BLaER1 (cell line): ENCODE measurements around the gene SLC24A3.

ENCODE experiments used
- H3K27ac ChIP-seq: shearing (Covaris generic); formaldehyde crosslinking; 2 replicates; pipeline ENCODE4 v1.8.1; 2022
- H3K27me3 ChIP-seq: shearing (Covaris generic); formaldehyde crosslinking; 2 replicates; pipeline ENCODE4 v1.8.1; 2022
- H3K36me3 ChIP-seq: shearing (Covaris generic); formaldehyde crosslinking; 2 replicates; pipeline ENCODE4 v1.8.1; 2022
- H3K4me1 ChIP-seq: shearing (Covaris generic); formaldehyde crosslinking; 2 replicates; pipeline ENCODE4 v1.8.1; 2022
- H3K4me2 ChIP-seq: shearing (Covaris generic); formaldehyde crosslinking; 2 replicates; pipeline ENCODE4 v1.8.1; 2022
- H3K4me3 ChIP-seq: shearing (Covaris generic); formaldehyde crosslinking; 2 replicates; pipeline ENCODE4 v1.8.1; 2022
- H3K9ac ChIP-seq: shearing (Covaris generic); formaldehyde crosslinking; 2 replicates; pipeline ENCODE4 v1.8.1; 2022
- H3K9me3 ChIP-seq: shearing (Covaris generic); formaldehyde crosslinking; 2 replicates; pipeline ENCODE4 v1.8.1; 2022
- H4K20me1 ChIP-seq: shearing (Covaris generic); formaldehyde crosslinking; 2 replicates; pipeline ENCODE4 v1.8.1; 2022
- Cebpa-rat ChIP-seq: shearing (Covaris generic); IDR thresholded peaks from 2 replicates; pipeline ENCODE4 v1.8.1; 2022

The SLC24A3 gene

DNA sequence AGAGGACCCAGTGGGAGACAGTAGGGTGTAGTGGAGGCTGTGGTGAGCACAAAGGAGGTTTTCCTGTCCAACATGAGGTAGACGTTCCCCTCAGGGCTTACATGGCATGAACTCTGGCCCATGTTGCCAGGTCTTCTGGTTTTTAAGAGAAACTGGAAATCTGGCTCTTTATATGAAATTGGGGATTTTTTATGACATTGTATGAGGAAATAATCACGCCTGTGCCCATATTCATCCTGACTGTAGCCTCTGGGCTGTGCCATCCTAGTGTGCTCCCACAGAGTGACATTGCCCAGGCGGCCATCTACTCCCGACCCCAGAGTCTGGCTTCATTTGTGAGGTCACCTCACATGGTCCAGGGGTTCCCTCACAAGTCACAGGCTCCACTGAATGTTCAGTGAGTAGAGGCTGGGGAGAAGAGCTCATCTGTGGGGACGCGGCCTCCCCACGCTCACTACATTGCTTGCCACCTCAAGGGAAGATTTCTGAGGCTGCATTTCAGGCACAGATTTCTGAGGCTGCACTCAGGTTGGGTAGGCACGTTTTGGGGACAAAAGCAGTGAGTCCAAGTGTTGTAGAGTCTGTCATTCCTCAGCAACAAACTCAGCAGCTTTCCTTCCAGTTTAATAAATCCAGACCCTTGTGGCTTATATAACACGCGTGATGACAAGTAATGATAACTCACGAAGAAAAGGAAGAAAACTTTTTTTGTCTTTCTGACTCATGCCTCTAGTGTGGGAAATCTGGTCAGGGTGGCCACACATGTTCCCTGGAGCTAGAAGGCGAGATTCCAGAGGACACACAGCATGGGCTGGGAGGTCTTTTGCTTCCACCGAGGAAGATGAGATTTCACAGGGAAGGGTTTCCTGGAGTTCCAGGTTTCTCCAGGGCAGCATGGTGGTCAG is 41.7 kb downstream of the SLC24A3 start:
- Histone ChIP-seq H3K27ac (no peak overlapping the region), H3K9ac (no peak overlapping the region), H3K4me3 (no peak overlapping the region), H3K27me3 (no peaks in the 10 kb centered on the region), H4K20me1 (no peaks in the 10 kb centered on the region), H3K9me3 (no peaks in the 10 kb centered on the region), H3K4me2 (no peak overlapping the region), H3K4me1 (no peaks in the 10 kb centered on the region), H3K36me3 (no peaks in the 10 kb centered on the region)
- TF ChIP-seq Cebpa-rat = no peak

DNA sequence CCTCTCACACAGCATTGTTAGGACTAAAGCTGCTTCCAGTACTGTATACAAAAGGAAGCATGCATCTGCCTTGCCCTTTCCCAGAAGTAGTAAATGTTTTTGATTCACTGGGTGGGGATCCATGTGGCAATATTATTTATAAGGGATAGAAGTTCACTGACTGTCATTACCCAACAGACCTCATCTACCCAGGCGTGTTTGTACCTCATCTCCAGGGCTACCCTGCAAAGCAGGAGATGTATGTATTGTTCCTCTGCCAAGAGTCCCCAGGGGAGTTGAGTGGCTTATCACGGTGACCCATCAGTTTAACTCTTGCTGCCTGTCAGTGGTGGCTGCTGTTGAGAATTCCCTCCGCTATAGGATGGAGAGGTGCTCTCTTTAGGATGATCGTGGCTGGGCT is 42.5 kb downstream of the SLC24A3 start:
- H4K20me1 ChIP-seq = no peaks in the 10 kb centered on the region
- no peaks in the 10 kb centered on the region for H3K27me3 ChIP-seq
- H3K9me3 ChIP-seq = no peaks in the 10 kb centered on the region
- H3K4me3 ChIP-seq = no peak overlapping the region
- no peak overlapping the region for H3K27ac ChIP-seq
- no peak for TF ChIP-seq Cebpa-rat
- H3K4me1 ChIP-seq = no peaks in the 10 kb centered on the region
- no peaks in the 10 kb centered on the region for H3K36me3 ChIP-seq
- no peak overlapping the region for H3K4me2 ChIP-seq
- no peak overlapping the region for H3K9ac ChIP-seq

DNA sequence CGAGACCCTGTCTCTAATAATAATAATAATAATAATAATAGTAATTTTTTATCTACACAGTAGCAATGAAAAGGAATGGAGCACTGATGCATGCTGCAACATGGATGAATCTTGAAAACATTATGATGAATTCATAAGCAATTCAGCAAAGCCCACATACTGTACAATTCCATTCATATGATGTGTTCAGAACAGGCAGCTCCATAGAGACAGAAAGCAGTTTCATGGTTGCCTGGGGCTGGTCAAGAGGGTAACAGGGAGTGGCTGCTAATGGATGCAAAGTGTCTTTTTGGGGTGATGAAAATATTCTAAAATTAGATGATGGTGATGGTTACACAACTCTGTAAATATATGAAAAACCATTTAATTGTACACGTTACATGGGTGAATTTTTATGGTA is 43.6 kb downstream of the SLC24A3 start:
- Histone ChIP-seq H3K9ac (no peak overlapping the region), H3K27ac (no peak overlapping the region), H3K4me2 (no peak overlapping the region), H3K4me3 (no peak overlapping the region), H3K27me3 (no peaks in the 10 kb centered on the region), H3K36me3 (no peaks in the 10 kb centered on the region), H3K9me3 (no peaks in the 10 kb centered on the region), H3K4me1 (no peaks in the 10 kb centered on the region), H4K20me1 (no peaks in the 10 kb centered on the region)
- TF ChIP-seq Cebpa-rat = no peak

DNA sequence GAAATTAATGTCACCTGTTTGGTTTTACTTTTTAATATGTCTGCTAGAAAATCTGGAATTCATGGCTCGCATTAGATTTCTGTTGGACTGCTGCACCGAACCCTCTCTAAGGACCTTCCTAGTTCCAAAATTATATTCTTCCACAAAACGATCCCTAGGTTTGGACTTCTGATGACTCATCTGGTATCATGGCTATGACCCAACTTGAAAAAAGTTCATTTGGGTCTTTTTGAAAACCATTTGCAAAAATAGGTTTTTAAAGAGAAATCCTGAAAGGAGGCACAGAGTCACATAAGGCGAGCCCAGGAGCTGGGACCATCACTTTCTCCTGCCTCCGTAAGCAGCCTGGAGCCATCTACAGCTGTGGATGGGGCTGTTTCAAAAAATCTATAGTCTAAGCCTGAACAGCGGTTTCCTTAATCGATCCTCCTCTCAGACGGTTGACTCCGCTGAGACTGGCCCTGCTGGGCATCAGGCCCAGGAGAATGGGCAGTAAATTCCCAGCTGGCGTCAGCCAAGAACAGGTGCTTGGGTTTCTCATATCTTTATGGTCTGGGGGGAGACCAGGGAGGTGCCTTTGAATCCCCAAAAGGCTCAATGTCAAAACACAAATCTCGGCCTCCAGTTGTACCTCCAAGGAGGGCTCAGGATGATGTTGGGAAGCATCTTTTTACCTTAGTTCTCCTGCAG is 44.6 kb downstream of the SLC24A3 start:
- Histone ChIP-seq H3K27ac (no peak overlapping the region), H3K4me3 (no peak overlapping the region), H4K20me1 (no peaks in the 10 kb centered on the region), H3K9me3 (no peaks in the 10 kb centered on the region), H3K27me3 (no peaks in the 10 kb centered on the region), H3K4me1 (no peaks in the 10 kb centered on the region), H3K9ac (no peak overlapping the region), H3K4me2 (no peak overlapping the region), H3K36me3 (no peaks in the 10 kb centered on the region)
- no peak for TF ChIP-seq Cebpa-rat

DNA sequence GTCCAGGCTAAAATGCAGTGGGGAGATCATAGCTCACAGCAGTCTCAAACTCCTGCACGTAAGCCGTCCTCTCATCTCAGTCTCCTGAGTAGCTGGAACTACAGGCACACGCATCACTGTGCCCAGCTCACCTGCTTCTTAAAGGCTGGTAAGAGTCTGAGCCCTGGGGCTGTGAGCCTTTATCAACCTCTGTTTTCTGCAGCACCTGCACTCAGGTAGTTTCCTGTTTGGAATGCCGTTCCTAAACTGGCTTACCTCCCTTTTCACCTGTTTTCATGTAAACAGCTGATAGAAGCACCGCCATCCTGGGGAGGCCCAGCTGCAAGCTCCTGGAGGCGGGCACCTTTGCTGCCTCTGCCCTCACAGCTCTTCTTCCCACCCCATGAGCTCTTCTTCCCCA is 45.4 kb downstream of the SLC24A3 start:
- H3K4me1 ChIP-seq = no peaks in the 10 kb centered on the region
- H3K9me3 ChIP-seq = no peaks in the 10 kb centered on the region
- H3K27ac ChIP-seq = no peak overlapping the region
- no peak for TF ChIP-seq Cebpa-rat
- no peaks in the 10 kb centered on the region for H3K27me3 ChIP-seq
- no peaks in the 10 kb centered on the region for H3K36me3 ChIP-seq
- no peak overlapping the region for H3K4me2 ChIP-seq
- H4K20me1 ChIP-seq = no peaks in the 10 kb centered on the region
- H3K9ac ChIP-seq = no peak overlapping the region
- H3K4me3 ChIP-seq = no peak overlapping the region

DNA sequence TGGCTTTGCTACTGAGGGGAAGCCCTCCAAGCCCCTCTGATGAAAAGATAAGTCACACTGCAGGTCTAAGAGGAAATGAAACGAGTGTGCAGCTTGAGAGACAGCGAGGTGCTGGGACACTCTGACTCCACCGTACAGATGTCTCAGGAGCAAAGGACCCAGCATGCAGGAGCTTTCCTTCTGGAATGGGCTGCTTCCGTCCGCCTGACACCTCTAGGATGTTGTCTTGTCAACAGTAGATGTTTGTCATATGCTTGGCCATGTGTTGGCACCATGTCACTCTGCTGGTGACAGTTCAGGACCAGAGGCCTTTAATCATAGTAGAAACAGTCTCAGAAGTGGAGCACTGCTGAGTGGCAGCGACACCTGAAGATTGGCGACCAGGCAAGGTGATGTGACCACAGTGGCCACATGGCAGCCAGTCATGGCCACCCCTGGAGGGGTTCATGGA is 46.7 kb downstream of the SLC24A3 start:
- no peaks in the 10 kb centered on the region for H3K27me3 ChIP-seq

DNA sequence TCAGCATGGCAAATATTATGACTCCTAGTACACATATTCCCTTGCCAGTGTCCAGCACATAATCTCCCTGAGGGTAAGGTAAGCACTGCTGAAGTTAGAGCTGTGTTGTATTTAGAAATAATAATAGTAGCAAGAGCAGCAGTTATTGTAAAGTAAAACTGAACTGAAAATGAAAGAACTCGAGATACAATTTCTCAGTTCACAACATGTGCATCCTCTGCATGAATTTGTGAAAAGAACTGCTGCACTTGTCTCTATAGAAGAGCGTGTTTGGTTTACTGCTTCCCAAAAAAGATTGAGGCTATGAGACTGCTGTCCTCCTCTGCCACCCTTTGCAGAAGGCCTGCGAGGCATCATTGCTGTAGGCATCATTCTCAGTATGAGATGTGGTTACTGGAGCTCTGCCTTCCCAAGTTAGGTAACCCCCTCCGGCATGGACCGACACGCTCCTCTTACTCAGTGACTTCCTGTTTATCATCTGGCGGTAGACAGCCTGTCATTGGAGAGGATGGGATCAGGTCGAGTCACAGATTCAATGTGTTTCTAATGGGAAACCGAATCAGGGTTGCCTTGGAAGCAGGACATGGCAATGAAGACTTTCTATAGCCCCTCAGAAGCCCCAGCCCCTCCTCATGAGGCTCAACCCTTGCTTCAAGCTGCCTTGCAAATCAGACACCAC is 48.1 kb downstream of the SLC24A3 start:
- no peaks in the 10 kb centered on the region for H3K27me3 ChIP-seq
- TF ChIP-seq Cebpa-rat = no peak
- no peaks in the 10 kb centered on the region for H4K20me1 ChIP-seq
- no peaks in the 10 kb centered on the region for H3K9me3 ChIP-seq
- H3K4me3 ChIP-seq = no peak overlapping the region
- H3K27ac ChIP-seq = no peak overlapping the region
- no peaks in the 10 kb centered on the region for H3K4me1 ChIP-seq
- H3K9ac ChIP-seq = no peak overlapping the region
- H3K4me2 ChIP-seq = no peak overlapping the region
- H3K36me3 ChIP-seq = no peaks in the 10 kb centered on the region

More for the DNA sequence above, 46.7 kb downstream of the SLC24A3 start:
- Histone ChIP-seq H3K4me3 (no peak overlapping the region), H3K4me2 (no peak overlapping the region), H3K4me1 (no peaks in the 10 kb centered on the region), H3K9me3 (no peaks in the 10 kb centered on the region), H3K36me3 (no peaks in the 10 kb centered on the region), H4K20me1 (no peaks in the 10 kb centered on the region), H3K9ac (no peak overlapping the region), H3K27ac (no peak overlapping the region)
- no peak for TF ChIP-seq Cebpa-rat

DNA sequence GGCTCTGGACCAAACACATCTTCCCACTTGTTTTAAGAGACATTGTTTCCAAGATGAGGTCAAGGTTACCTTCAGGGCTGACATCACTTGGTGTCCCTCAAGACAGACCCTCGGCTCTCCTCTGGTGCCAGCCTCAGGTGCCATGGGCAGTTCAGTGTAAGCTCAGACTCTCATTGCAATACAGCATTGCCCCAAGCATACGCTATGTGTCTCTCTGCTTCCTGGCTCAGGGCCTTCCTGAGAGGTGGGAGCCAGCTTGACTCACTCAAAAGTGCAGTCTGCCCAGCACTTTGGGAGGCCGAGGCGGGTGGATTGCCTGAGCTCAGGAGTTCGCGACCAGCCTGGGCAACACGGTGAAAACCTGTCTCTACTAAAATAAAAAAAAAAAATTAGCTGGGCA is 51.7 kb downstream of the SLC24A3 start:
- Histone ChIP-seq H3K36me3 (no peaks in the 10 kb centered on the region), H3K4me3 (no peak overlapping the region), H3K4me1 (no peaks in the 10 kb centered on the region), H3K9me3 (no peaks in the 10 kb centered on the region), H3K27ac (no peak overlapping the region), H3K9ac (no peak overlapping the region), H3K27me3 (no peaks in the 10 kb centered on the region), H4K20me1 (no peaks in the 10 kb centered on the region), H3K4me2 (no peak overlapping the region)
- TF ChIP-seq Cebpa-rat = no peak

DNA sequence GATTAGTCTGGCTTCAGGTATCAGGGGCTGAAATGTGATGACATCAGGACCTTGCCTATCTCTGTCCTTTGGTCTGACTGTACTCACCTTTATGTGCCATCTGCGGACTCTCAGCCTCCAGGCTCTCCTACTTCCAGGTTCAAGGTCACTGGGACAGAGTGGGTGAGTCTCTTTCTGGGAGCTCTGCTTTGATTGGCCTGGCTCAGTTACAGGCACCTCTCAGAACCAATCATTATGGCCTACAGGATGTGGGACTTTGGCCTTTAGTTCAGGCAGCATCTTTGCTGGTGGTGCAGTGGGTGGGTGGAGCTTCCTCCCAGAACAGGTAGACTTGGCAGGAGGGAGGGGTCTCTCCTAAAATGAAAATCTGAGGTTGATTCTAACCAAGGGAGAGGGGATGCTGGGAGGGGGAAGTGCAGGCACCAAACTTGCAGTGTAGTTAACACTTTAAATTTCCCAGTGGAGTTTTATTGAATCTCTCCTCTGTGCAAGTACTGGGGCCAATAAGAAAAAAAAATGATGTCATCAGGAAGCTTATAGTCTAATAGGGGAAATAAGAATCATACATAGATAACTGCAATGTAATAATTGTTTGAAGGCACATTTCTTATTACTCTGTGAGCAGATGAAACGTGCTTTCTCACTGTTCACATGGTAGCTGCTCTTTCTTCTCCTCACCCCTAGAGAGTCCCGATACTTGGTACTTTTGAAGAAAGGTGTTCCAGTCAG is 53.4 kb downstream of the SLC24A3 start:
- Histone ChIP-seq H3K27me3 (no peaks in the 10 kb centered on the region), H3K9ac (no peak overlapping the region), H3K4me2 (no peak overlapping the region), H3K27ac (no peak overlapping the region), H3K36me3 (no peaks in the 10 kb centered on the region), H3K4me1 (no peaks in the 10 kb centered on the region), H4K20me1 (no peaks in the 10 kb centered on the region), H3K4me3 (no peak overlapping the region), H3K9me3 (no peaks in the 10 kb centered on the region)
- no peak for TF ChIP-seq Cebpa-rat
